T-cell (primary cell): ENCODE results near the gene GUCY2C. TPM values are rescaled to one million over a fixed set of nuclear protein-coding genes. Genes with fewer than 3 reads are reported as not detected.

Experiments used
- ATAC-seq, 4 experiments: fragments of 200-7000 bp in 3 of 4; fragments of 150-1000 bp in 1 of 4; cut with Tn5 transposase; replicated peaks in 1 of 4; 1 replicate in 3 of 4; 2 replicates in 1 of 4; pipeline ENCODE4 v1.10.0; 2021; ENCODE audit warnings: moderate library complexity in 3 of 4, mild to moderate bottlenecking in 2 of 4, moderate number of reproducible peaks in 1 of 4
- CTCF ChIA-PET, 2 donors: fragments of 300-600 bp; sonication (Branson Sonifier 250); formaldehyde crosslinking; loops; one replicate each; lab custom pipeline; 2022; ENCODE audit warnings: antibody characterized with exemption in 2 of 2; lab: Charles Lee
- POLR2A ChIA-PET, 2 donors: fragments of 300-600 bp; sonication (Branson Sonifier 250); formaldehyde crosslinking; loops; one replicate each; lab custom pipeline; 2022; ENCODE audit warnings: antibody characterized with exemption in 2 of 2; lab: Charles Lee
- DNase-seq, 35 experiments: peaks; one replicate each; pipeline versions ENCODE4 v3.0.0 to v3.0.0-alpha.2; 2013 to 2023
- H3K27ac ChIP-seq: one replicate; pipeline ENCODE4 v1.5.1; 2013; ENCODE audit warnings: low read length
- H3K27me3 ChIP-seq, 2 experiments: replicated peaks in 1 of 2; 1 replicate in 1 of 2; 2 replicates in 1 of 2; pipeline versions ENCODE4 v1.6.1 to v1.7.0; 2013; ENCODE audit warnings: low read length in 1 of 2, mixed read lengths in 1 of 2; ENCODE audit not compliant: control insufficient read depth in 2 of 2, insufficient read depth in 2 of 2; ENCODE audit errors: extremely low read depth in 1 of 2
- H3K36me3 ChIP-seq, 2 donors: 1 replicate in 1 of 2; 2 replicates in 1 of 2; pipeline versions ENCODE4 v1.6.1 to v1.7.0; 2013; ENCODE audit warnings: low read length in 1 of 2; ENCODE audit not compliant: control insufficient read depth in 2 of 2, insufficient read depth in 1 of 2; ENCODE audit errors: extremely low read depth in 1 of 2
- H3K4me1 ChIP-seq, 2 experiments: 1 replicate in 1 of 2; 2 replicates in 1 of 2; pipeline versions ENCODE4 v1.6.1 to v1.7.0; 2013; ENCODE audit warnings: low read length in 2 of 2, mixed read lengths in 1 of 2; ENCODE audit not compliant: insufficient read depth in 2 of 2, control insufficient read depth in 1 of 2; ENCODE audit errors: extremely low read depth in 1 of 2
- H3K4me3 ChIP-seq, 2 donors: 1 replicate in 1 of 2; 2 replicates in 1 of 2; pipeline versions ENCODE4 v1.5.1 to v1.7.0; 2013; ENCODE audit warnings: mild to moderate bottlenecking in 2 of 2, low read length in 1 of 2, moderate library complexity in 1 of 2; ENCODE audit not compliant: control insufficient read depth in 1 of 2; ENCODE audit errors: extremely low read depth in 1 of 2
- H3K9me3 ChIP-seq: 2 replicates; pipeline ENCODE4 v1.7.0; 2013
- H3K27ac Mint-ChIP-seq, 2 donors: one replicate each; pipeline ENCODE4 v1.8.0; 2020 to 2021; ENCODE audit warnings: mild to moderate bottlenecking in 2 of 2, mixed read lengths in 2 of 2
- H3K27me3 Mint-ChIP-seq, 2 donors: one replicate each; pipeline ENCODE4 v1.8.0; 2021 to 2022; ENCODE audit warnings: mixed read lengths in 2 of 2
- H3K36me3 Mint-ChIP-seq: one replicate; pipeline ENCODE4 v1.8.0; 2021; ENCODE audit warnings: mixed read lengths
- H3K4me1 Mint-ChIP-seq, 3 donors: one replicate each; pipeline ENCODE4 v1.8.0; 2020 to 2022; ENCODE audit warnings: mixed read lengths in 3 of 3, mild to moderate bottlenecking in 1 of 3
- H3K4me3 Mint-ChIP-seq, 3 donors: one replicate each; pipeline ENCODE4 v1.8.0; 2020 to 2022; ENCODE audit warnings: mild to moderate bottlenecking in 3 of 3, mixed read lengths in 3 of 3, moderate library complexity in 3 of 3
- H3K9me3 Mint-ChIP-seq, 3 donors: one replicate each; pipeline ENCODE4 v1.8.0; 2020 to 2022; ENCODE audit warnings: mixed read lengths in 3 of 3
- WGBS: methylation state at CpG from one replicate; pipeline ENCODE4 v1.1.5; 2013; ENCODE audit warnings: missing lambda C conversion rate; ENCODE audit not compliant: insufficient coverage; 5-methylcytosine and 5-hydroxymethylcytosine counted together
- total RNA-seq, 35 experiments: library from RNA in 6 of 35; stranded (reverse) in 6 of 35; fragments of 120-200 nt in 1 of 35; gene quantifications; one replicate each; pipeline versions ENCODE4 v1.2.1 to v1.2.4 and lab custom pipeline; 2013 to 2026

The GUCY2C gene
- total RNA-seq, 5 donors from 2014 or later (not counting 1 experiment from before 2014, with no cell fraction given): 0.06 TPM; not detected in 4

DNA sequence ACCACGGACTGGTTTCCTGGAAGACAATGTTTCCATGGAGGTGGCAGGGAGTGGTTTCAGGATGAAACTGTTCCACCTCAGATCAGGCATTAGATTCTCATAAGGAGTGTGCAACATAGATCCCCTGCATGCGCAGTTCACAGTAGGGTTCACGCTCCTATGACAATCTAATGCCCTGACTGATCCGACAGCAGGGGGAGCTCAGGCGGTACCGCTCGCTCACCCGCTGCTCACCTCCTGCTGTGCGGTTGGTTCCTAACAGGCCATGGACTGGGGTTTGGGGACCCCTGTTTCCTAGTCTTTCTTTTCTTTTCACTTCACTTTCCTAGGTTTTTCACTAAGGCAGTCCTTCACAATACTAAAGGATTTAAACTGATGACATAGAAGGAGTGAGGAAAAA lies 39.6 kb downstream of the GUCY2C start:
- H3K4me1 Mint-ChIP-seq: no peaks in the 10 kb centered on the region
- no peak for ATAC-seq
- H3K27ac Mint-ChIP-seq: no peak overlapping the region
- H3K27me3 Mint-ChIP-seq: peaks cover 3% of the 10 kb centered on the region in 2 donors
- WGBS: 99% methylated on average over 8 of the region's 9 CpGs
- no peak overlapping the region for H3K27ac ChIP-seq
- no peak overlapping the region for H3K4me3 ChIP-seq
- peaks cover 2% of the 10 kb centered on the region for H3K36me3 Mint-ChIP-seq
- no peaks in the 10 kb centered on the region for H3K9me3 Mint-ChIP-seq
- H3K27me3 ChIP-seq: peaks cover 0 to 2% of the 10 kb centered on the region in 2 experiments
- ChIA-PET POLR2A (no interaction called here), CTCF (interaction anchor here in 1 of 2 donors (0.5 kb wide), 1 partner anchor 471 kb away, joined by 5 read pairs; no protein-coding TSS in a partner anchor)
- no peaks in the 10 kb centered on the region for H3K4me1 ChIP-seq
- H3K9me3 ChIP-seq: no peaks in the 10 kb centered on the region
- no peak overlapping the region for H3K4me3 Mint-ChIP-seq
- no peaks in the 10 kb centered on the region for H3K36me3 ChIP-seq
- no peak for DNase-seq

DNA sequence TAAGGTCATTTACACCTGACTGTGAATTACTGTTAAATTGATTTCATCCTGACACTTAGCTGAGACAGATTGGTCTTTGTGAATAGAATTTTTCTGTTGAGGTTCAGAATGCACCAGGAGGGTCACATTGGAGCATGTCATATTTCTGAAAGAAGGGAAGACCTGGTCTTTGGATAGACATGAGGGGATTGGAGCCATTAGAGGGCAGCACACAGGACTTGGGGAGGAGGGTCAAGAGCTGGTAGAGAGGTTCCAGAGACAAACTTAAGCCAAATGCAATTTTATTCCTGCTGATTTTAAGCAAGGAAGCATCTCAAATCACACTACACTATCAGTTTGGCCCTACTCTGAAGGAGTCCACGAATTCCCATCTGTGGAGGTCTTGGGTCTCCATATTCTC lies 41.1 kb downstream of the GUCY2C start:
- Histone ChIP-seq H3K27ac (no peak overlapping the region), H3K9me3 (no peaks in the 10 kb centered on the region), H3K4me3 (no peak overlapping the region), H3K4me1 (no peaks in the 10 kb centered on the region), H3K36me3 (no peaks in the 10 kb centered on the region), H3K27me3 (peaks cover 0 to 2% of the 10 kb centered on the region in 2 experiments)
- H3K4me1 Mint-ChIP-seq: no peaks in the 10 kb centered on the region
- ChIA-PET CTCF (interaction anchor here (0.5 to 0.6 kb wide), 2 partner anchors 29 to 30 kb away, joined by 3 to 5 read pairs; no protein-coding TSS in a partner anchor), POLR2A (no interaction called here)
- DNase-seq (no peak), ATAC-seq (no peak)
- peaks cover 2% of the 10 kb centered on the region for H3K36me3 Mint-ChIP-seq
- no CpG with 5 or more reads among the region's 1 CpG for WGBS
- no peaks in the 10 kb centered on the region for H3K9me3 Mint-ChIP-seq
- H3K27ac Mint-ChIP-seq: no peak overlapping the region
- H3K4me3 Mint-ChIP-seq: no peak overlapping the region
- peaks cover 0 to 3% of the 10 kb centered on the region in 2 donors for H3K27me3 Mint-ChIP-seq

DNA sequence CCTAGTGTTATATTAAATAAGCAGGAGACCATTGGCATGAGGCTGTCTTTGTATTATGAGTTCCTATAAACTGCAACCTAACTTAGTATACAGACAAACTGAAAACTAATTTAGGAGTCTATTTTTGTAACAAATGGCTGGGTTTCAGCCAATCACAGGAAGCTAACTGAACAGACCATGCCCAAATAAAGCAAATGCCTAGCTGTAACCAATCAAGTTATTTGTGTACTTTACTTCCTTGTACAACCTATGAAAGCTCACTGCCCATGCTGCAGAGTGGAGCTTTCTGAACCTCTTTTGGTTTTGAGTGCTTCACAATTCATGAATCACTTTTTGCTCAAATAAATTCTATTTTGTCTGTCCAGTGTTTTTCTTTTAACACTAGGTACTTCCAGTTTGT lies 41.6 kb downstream of the GUCY2C start:
- no peaks in the 10 kb centered on the region for H3K4me1 Mint-ChIP-seq
- Histone ChIP-seq H3K27ac (no peak overlapping the region), H3K9me3 (no peaks in the 10 kb centered on the region), H3K27me3 (peaks cover 0 to 2% of the 10 kb centered on the region in 2 experiments), H3K4me1 (no peaks in the 10 kb centered on the region), H3K36me3 (no peaks in the 10 kb centered on the region), H3K4me3 (no peak overlapping the region)
- DNase-seq (no peak), ATAC-seq (no peak)
- H3K36me3 Mint-ChIP-seq: peaks cover 2% of the 10 kb centered on the region
- no peak overlapping the region for H3K4me3 Mint-ChIP-seq
- no peaks in the 10 kb centered on the region for H3K9me3 Mint-ChIP-seq
- H3K27me3 Mint-ChIP-seq: peaks cover 0 to 3% of the 10 kb centered on the region in 2 donors
- ChIA-PET CTCF (interaction anchor here in 1 of 2 donors (0.5 kb wide), 1 partner anchor 29 kb away, joined by 5 read pairs; no protein-coding TSS in a partner anchor), POLR2A (interaction anchor here in 1 of 2 donors (1.0 kb wide), 1 partner anchor 10 kb away, joined by 3 read pairs; no protein-coding TSS in a partner anchor)
- H3K27ac Mint-ChIP-seq: no peak overlapping the region

DNA sequence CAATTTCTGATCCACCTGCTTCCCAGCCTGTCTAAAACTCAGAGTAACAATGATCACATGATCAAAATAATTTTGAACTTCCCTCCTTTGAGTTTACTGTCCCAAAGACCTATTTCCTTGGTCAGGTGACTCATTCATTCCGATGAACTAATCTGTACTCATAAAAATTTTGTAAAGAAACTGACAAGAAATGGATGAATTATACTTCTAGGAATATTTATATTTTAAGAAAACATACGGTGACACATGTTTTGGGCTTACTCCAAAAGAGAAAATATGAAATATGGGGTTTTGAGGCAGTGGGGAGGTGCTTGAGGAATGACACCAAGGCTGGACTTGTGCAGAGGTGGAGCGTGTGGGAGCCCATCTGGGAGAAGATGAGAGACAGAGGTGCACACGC lies 42.0 kb downstream of the GUCY2C start:
- no peaks in the 10 kb centered on the region for H3K9me3 ChIP-seq
- no peak overlapping the region for H3K27ac ChIP-seq
- H3K36me3 ChIP-seq: no peaks in the 10 kb centered on the region
- no CpG with 5 or more reads among the region's 4 CpGs for WGBS
- peaks cover 0 to 2% of the 10 kb centered on the region in 2 experiments for H3K27me3 ChIP-seq
- ChIA-PET CTCF (no interaction called here), POLR2A (interaction anchor here in 1 of 2 donors (1.0 kb wide), 1 partner anchor 9 kb away, joined by 3 read pairs; no protein-coding TSS in a partner anchor)
- Mint-ChIP-seq H3K36me3 (peaks cover 2% of the 10 kb centered on the region), H3K4me3 (no peak overlapping the region), H3K4me1 (no peaks in the 10 kb centered on the region), H3K9me3 (no peaks in the 10 kb centered on the region), H3K27me3 (peaks cover 0 to 2% of the 10 kb centered on the region in 2 donors), H3K27ac (no peak overlapping the region)
- no peak overlapping the region for H3K4me3 ChIP-seq
- ATAC-seq (no peak), DNase-seq (no peak)
- H3K4me1 ChIP-seq: no peaks in the 10 kb centered on the region

DNA sequence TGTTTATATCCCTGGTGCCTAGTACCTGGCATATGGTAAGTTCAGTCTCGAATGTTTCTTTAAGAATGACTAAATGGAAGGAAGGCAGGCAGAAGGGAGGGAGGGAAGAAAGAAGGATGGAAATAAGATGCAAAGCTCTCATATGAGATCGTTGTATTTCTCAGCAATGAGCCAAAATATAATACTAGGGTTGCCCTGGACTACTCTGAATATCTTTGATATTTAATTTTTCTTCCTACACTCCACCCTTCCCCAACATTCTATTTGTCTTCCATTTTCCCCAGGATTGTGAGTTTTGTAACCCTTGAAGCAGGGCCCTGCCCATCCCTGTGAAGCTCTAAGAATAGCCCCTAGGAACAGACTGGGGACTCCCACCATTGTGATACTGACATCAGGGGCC lies 43.9 kb downstream of the GUCY2C start:
- Histone ChIP-seq H3K27me3 (peaks cover 0 to 2% of the 10 kb centered on the region in 2 experiments), H3K4me3 (no peak overlapping the region), H3K4me1 (no peaks in the 10 kb centered on the region), H3K36me3 (no peaks in the 10 kb centered on the region), H3K9me3 (no peaks in the 10 kb centered on the region), H3K27ac (no peak overlapping the region)
- ChIA-PET POLR2A (no interaction called here), CTCF (no interaction called here)
- H3K27me3 Mint-ChIP-seq: no peaks in the 10 kb centered on the region
- DNase-seq (no peak), ATAC-seq (no peak)
- H3K9me3 Mint-ChIP-seq: no peaks in the 10 kb centered on the region
- no peaks in the 10 kb centered on the region for H3K4me1 Mint-ChIP-seq
- no CpG with 5 or more reads among the region's 2 CpGs for WGBS
- no peaks in the 10 kb centered on the region for H3K36me3 Mint-ChIP-seq
- no peak overlapping the region for H3K27ac Mint-ChIP-seq
- no peak overlapping the region for H3K4me3 Mint-ChIP-seq

DNA sequence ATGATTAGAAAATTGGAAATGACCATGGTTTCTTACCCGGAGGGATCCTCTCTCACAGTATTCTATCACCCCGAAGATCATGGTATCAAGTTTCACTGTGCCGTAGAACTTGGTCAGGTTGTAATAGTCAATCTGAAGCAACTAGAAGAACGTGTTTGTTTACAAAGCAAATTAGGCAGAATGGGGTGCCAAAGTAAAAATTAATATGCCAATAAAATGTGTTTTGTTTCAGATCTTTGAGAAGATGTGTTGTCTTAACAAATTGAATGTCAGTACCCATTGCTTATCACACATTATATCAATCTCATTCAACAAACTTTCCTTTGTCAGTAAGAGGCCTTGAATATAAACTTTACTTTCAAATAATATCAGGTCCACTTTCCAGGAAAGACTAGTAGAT lies 45.0 kb downstream of the GUCY2C start:
- DNase-seq: no peak
- Mint-ChIP-seq H3K27me3 (no peaks in the 10 kb centered on the region), H3K4me3 (no peak overlapping the region), H3K9me3 (no peaks in the 10 kb centered on the region), H3K36me3 (no peaks in the 10 kb centered on the region), H3K4me1 (no peaks in the 10 kb centered on the region), H3K27ac (no peak overlapping the region)
- ChIA-PET POLR2A (no interaction called here), CTCF (no interaction called here)
- no peaks in the 10 kb centered on the region for H3K4me1 ChIP-seq
- no peak for ATAC-seq
- no peaks in the 10 kb centered on the region for H3K9me3 ChIP-seq
- no peaks in the 10 kb centered on the region for H3K36me3 ChIP-seq
- no peaks in the 10 kb centered on the region for H3K27me3 ChIP-seq
- no CpG with 5 or more reads among the region's 4 CpGs for WGBS
- no peak overlapping the region for H3K4me3 ChIP-seq
- no peak overlapping the region for H3K27ac ChIP-seq

DNA sequence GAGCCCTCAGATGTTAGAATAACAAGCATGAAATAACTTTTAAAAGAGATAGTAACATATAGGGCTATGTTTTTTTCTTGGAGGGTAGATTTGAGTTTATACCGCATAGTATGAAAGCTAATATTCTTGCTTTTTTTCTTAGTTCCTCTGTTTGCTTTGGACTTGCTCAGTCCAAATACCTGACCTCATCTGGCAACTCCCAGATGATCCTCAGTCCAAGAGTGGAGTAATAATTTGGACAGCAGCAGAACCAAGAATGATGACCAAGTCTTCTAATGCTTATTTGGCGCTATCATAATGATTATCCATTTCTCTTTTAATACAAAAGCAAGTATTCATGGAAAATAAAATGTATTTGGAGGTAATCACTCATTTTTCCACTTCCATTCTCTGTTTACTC lies 45.6 kb downstream of the GUCY2C start:
- no peaks in the 10 kb centered on the region for H3K4me1 Mint-ChIP-seq
- CTCF ChIA-PET: no interaction called here

More for the DNA sequence above, 45.6 kb downstream of the GUCY2C start:
- H3K4me3 Mint-ChIP-seq: no peak overlapping the region
- ATAC-seq (no peak), DNase-seq (no peak)
- Histone ChIP-seq H3K27me3 (peaks cover 0 to 2% of the 10 kb centered on the region in 2 experiments), H3K36me3 (no peaks in the 10 kb centered on the region), H3K4me1 (no peaks in the 10 kb centered on the region), H3K9me3 (no peaks in the 10 kb centered on the region), H3K27ac (no peak overlapping the region), H3K4me3 (no peak overlapping the region)
- H3K36me3 Mint-ChIP-seq: no peaks in the 10 kb centered on the region
- H3K9me3 Mint-ChIP-seq: no peaks in the 10 kb centered on the region
- POLR2A ChIA-PET: no interaction called here
- no peak overlapping the region for H3K27ac Mint-ChIP-seq
- no peaks in the 10 kb centered on the region for H3K27me3 Mint-ChIP-seq
- no CpG with 5 or more reads among the region's 2 CpGs for WGBS
